ENCODE measurements around the gene IL17RE.

IL17RE gene

GRCh38 chr3:9909221-9910013 lies 6.8 kb downstream of the IL17RE start:
- Histone ChIP-seq H3K4me1 (ENCODE audit: control insufficient read depth, insufficient read depth, low read length) (no peaks in the 10 kb centered on the region), H3K27ac (ENCODE audit: low read depth, low read length) (no peak overlapping the region), H3K9ac (ENCODE audit: low read length) (no peak overlapping the region), H3K9me3 (ENCODE audit: control insufficient read depth, insufficient read depth, low read depth, low read length) (peaks cover 12% of the 10 kb centered on the region), H3K27me3 (ENCODE audit: control insufficient read depth, insufficient read depth, low read length) (peaks cover 1% of the 10 kb centered on the region), H3K4me3 (ENCODE audit: low read depth, low read length) (no peak overlapping the region), H3K36me3 (ENCODE audit: control insufficient read depth, insufficient read depth, low read length) (no peaks in the 10 kb centered on the region)

- H3K27ac ChIP-seq (ENCODE audit: low read depth, low read length), result no peak overlapping the region
- peaks cover 11% of the 10 kb centered on the region for H3K4me1 ChIP-seq (ENCODE audit: control insufficient read depth, insufficient read depth, low read length)
These were observed 9.2 kb downstream of the IL17RE start for GRCh38 chr3:9911863-9912262.

GRCh38 chr3:9912294-9912935 lies 9.8 kb downstream of the IL17RE start:
- no peaks in the 10 kb centered on the region for H3K36me3 ChIP-seq (ENCODE audit: control insufficient read depth, insufficient read depth, low read length)
- no peak overlapping the region for H3K27ac ChIP-seq (ENCODE audit: low read depth, low read length)
- H3K27me3 ChIP-seq (ENCODE audit: control insufficient read depth, insufficient read depth, low read length), result peaks cover 10% of the 10 kb centered on the region
- H3K4me3 ChIP-seq (ENCODE audit: low read depth, low read length), result no peak overlapping the region
- H3K4me1 ChIP-seq (ENCODE audit: control insufficient read depth, insufficient read depth, low read length), result peaks cover 15% of the 10 kb centered on the region
- H3K9ac ChIP-seq (ENCODE audit: low read length), result no peak overlapping the region
- H3K9me3 ChIP-seq (ENCODE audit: control insufficient read depth, insufficient read depth, low read depth, low read length), result peaks cover 12% of the 10 kb centered on the region

More at GRCh38 chr3:9911863-9912262, 9.2 kb downstream of the IL17RE start:
- H3K9ac ChIP-seq (ENCODE audit: low read length), result no peak overlapping the region
- peaks cover 12% of the 10 kb centered on the region for H3K9me3 ChIP-seq (ENCODE audit: control insufficient read depth, insufficient read depth, low read depth, low read length)
- H3K27me3 ChIP-seq (ENCODE audit: control insufficient read depth, insufficient read depth, low read length), result peaks cover 10% of the 10 kb centered on the region
- H3K4me3 ChIP-seq (ENCODE audit: low read depth, low read length), result no peak overlapping the region
- no peaks in the 10 kb centered on the region for H3K36me3 ChIP-seq (ENCODE audit: control insufficient read depth, insufficient read depth, low read length)

GRCh38 chr3:9913601-9914000 lies 11.0 kb downstream of the IL17RE start:
- peaks cover 12% of the 10 kb centered on the region for H3K9me3 ChIP-seq (ENCODE audit: control insufficient read depth, insufficient read depth, low read depth, low read length)
- peaks cover 10% of the 10 kb centered on the region for H3K27me3 ChIP-seq (ENCODE audit: control insufficient read depth, insufficient read depth, low read length)
- no peak overlapping the region for H3K27ac ChIP-seq (ENCODE audit: low read depth, low read length)
- no peak overlapping the region for H3K9ac ChIP-seq (ENCODE audit: low read length)
- H3K36me3 ChIP-seq (ENCODE audit: control insufficient read depth, insufficient read depth, low read length), result no peaks in the 10 kb centered on the region
- peaks cover 17% of the 10 kb centered on the region for H3K4me1 ChIP-seq (ENCODE audit: control insufficient read depth, insufficient read depth, low read length)
- no peak overlapping the region for H3K4me3 ChIP-seq (ENCODE audit: low read depth, low read length)

GRCh38 chr3:9914011-9914410 lies 11.4 kb downstream of the IL17RE start:
- peaks cover 17% of the 10 kb centered on the region for H3K4me1 ChIP-seq (ENCODE audit: control insufficient read depth, insufficient read depth, low read length)
- no peak overlapping the region for H3K4me3 ChIP-seq (ENCODE audit: low read depth, low read length)
- H3K9ac ChIP-seq (ENCODE audit: low read length), result no peak overlapping the region
- H3K9me3 ChIP-seq (ENCODE audit: control insufficient read depth, insufficient read depth, low read depth, low read length), result peaks cover 12% of the 10 kb centered on the region
- H3K27ac ChIP-seq (ENCODE audit: low read depth, low read length), result no peak overlapping the region
- peaks cover 10% of the 10 kb centered on the region for H3K27me3 ChIP-seq (ENCODE audit: control insufficient read depth, insufficient read depth, low read length)
- no peaks in the 10 kb centered on the region for H3K36me3 ChIP-seq (ENCODE audit: control insufficient read depth, insufficient read depth, low read length)

GRCh38 chr3:9914559-9915253 lies 12.1 kb downstream of the IL17RE start:
- peaks cover 12% of the 10 kb centered on the region for H3K9me3 ChIP-seq (ENCODE audit: control insufficient read depth, insufficient read depth, low read depth, low read length)
- peak overlapping the region; percentile 81 for H3K4me3 ChIP-seq (ENCODE audit: low read depth, low read length)
- peaks cover 10% of the 10 kb centered on the region for H3K27me3 ChIP-seq (ENCODE audit: control insufficient read depth, insufficient read depth, low read length)
- H3K9ac ChIP-seq (ENCODE audit: low read length), result peak overlapping the region; percentile 67
- H3K4me1 ChIP-seq (ENCODE audit: control insufficient read depth, insufficient read depth, low read length), result peaks cover 17% of the 10 kb centered on the region
- no peaks in the 10 kb centered on the region for H3K36me3 ChIP-seq (ENCODE audit: control insufficient read depth, insufficient read depth, low read length)
- no peak overlapping the region for H3K27ac ChIP-seq (ENCODE audit: low read depth, low read length)

- peak overlapping the region; percentile 81 for H3K4me3 ChIP-seq (ENCODE audit: low read depth, low read length)
- peaks cover 10% of the 10 kb centered on the region for H3K27me3 ChIP-seq (ENCODE audit: control insufficient read depth, insufficient read depth, low read length)
- peaks cover 12% of the 10 kb centered on the region for H3K9me3 ChIP-seq (ENCODE audit: control insufficient read depth, insufficient read depth, low read depth, low read length)
- no peak overlapping the region for H3K27ac ChIP-seq (ENCODE audit: low read depth, low read length)
- H3K9ac ChIP-seq (ENCODE audit: low read length), result peak overlapping the region; percentile 67
- H3K36me3 ChIP-seq (ENCODE audit: control insufficient read depth, insufficient read depth, low read length), result no peaks in the 10 kb centered on the region
- H3K4me1 ChIP-seq (ENCODE audit: control insufficient read depth, insufficient read depth, low read length), result peaks cover 17% of the 10 kb centered on the region
These were observed 12.8 kb downstream of the IL17RE start for GRCh38 chr3:9915254-9916141.

- Histone ChIP-seq H3K27ac (ENCODE audit: low read depth, low read length) (no peak overlapping the region), H3K4me1 (ENCODE audit: control insufficient read depth, insufficient read depth, low read length) (peaks cover 17% of the 10 kb centered on the region), H3K4me3 (ENCODE audit: low read depth, low read length) (peak overlapping the region; percentile 37), H3K9me3 (ENCODE audit: control insufficient read depth, insufficient read depth, low read depth, low read length) (peaks cover 11% of the 10 kb centered on the region), H3K9ac (ENCODE audit: low read length) (no peak overlapping the region), H3K27me3 (ENCODE audit: control insufficient read depth, insufficient read depth, low read length) (peaks cover 10% of the 10 kb centered on the region), H3K36me3 (ENCODE audit: control insufficient read depth, insufficient read depth, low read length) (no peaks in the 10 kb centered on the region)
These were observed 13.7 kb downstream of the IL17RE start for GRCh38 chr3:9916346-9916733.

- Histone ChIP-seq H3K4me3 (ENCODE audit: low read depth, low read length) (peak within 1 kb of the TSS; percentile 81), H3K27me3 (ENCODE audit: control insufficient read depth, insufficient read depth, low read length) (peaks cover 10% of the 10 kb centered on the region), H3K36me3 (ENCODE audit: control insufficient read depth, insufficient read depth, low read length) (no peaks in the 10 kb centered on the region), H3K9ac (ENCODE audit: low read length) (peak within 1 kb of the TSS; percentile 67), H3K9me3 (ENCODE audit: control insufficient read depth, insufficient read depth, low read depth, low read length) (peaks cover 6% of the 10 kb centered on the region; the same call in 1 of the 2 replicates), H3K4me1 (ENCODE audit: control insufficient read depth, insufficient read depth, low read length) (peaks cover 17% of the 10 kb centered on the region), H3K27ac (ENCODE audit: low read depth, low read length) (no peak within 1 kb of the TSS)
These were observed 14.4 kb downstream of the IL17RE start, which contains the start of gene IL17RC for GRCh38 chr3:9916734-9917680. Gene IL17RC, plus strand, starts transcription at chr3:9917098. Its CDS starts 218 bp downstream, at chr3:9917316.
